Cortex of kidney (tissue), 1 donor: ENCODE measurements around the gene EFTUD2.
"Not testable (repeated sequence)": the region's sequence is repeated elsewhere in the genome, so short reads cannot be mapped to it uniquely, and the experiment has no call there.

ENCODE experiments used
- DNase-seq: peaks from one replicate; lab custom pipeline; 2025; lab: John Stamatoyannopoulos, UW

EFTUD2 gene

GRCh38 chr17:44808656-44809388 lies 90.4 kb downstream of the EFTUD2 start:
- not testable (repeated sequence) for DNase-seq

- DNase-seq = no peak
Measured at GRCh38 chr17:44808156-44808555, 91.1 kb downstream of the EFTUD2 start.

- DNase-seq = no peak
Measured at GRCh38 chr17:44807817-44808155, 91.5 kb downstream of the EFTUD2 start.

GRCh38 chr17:44807093-44807816 lies 92.0 kb downstream of the EFTUD2 start:
- DNase-seq = no peak

GRCh38 chr17:44804302-44805089 lies 94.7 kb downstream of the EFTUD2 start:
- DNase-seq = no peak

- DNase-seq = no peak
Measured at GRCh38 chr17:44801880-44802279, 97.4 kb downstream of the EFTUD2 start.
